HG02870 (cell line): ENCODE measurements around the gene TRPC4.

Experiments
- ATAC-seq: cut with Tn5 transposase; IDR thresholded peaks from one replicate; pipeline ENCODE4 v1.9.1; 2021; ENCODE audit warnings: mild to moderate bottlenecking, moderate library complexity; ENCODE audit not compliant: unreplicated experiment

Gene TRPC4

DNA sequence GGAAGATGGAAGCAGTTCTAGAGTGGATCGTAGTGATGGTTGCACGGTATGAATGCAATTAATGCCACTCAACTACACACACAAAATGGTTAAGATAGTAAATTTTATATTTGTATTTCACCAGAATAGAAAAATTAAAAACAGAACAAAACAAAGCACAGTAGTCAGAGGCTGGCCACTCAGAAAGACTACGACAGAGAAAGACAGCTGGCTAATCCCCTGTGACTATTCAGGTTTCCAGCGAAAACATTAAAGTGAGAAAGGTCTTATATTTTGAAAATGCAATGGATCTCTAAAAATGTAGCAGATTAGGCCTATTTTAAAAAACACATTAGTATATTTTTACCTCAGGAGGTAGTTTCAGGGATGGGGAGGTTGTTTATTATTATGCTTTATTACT, 139.7 kb downstream of the TRPC4 start:
- no peak for ATAC-seq

DNA sequence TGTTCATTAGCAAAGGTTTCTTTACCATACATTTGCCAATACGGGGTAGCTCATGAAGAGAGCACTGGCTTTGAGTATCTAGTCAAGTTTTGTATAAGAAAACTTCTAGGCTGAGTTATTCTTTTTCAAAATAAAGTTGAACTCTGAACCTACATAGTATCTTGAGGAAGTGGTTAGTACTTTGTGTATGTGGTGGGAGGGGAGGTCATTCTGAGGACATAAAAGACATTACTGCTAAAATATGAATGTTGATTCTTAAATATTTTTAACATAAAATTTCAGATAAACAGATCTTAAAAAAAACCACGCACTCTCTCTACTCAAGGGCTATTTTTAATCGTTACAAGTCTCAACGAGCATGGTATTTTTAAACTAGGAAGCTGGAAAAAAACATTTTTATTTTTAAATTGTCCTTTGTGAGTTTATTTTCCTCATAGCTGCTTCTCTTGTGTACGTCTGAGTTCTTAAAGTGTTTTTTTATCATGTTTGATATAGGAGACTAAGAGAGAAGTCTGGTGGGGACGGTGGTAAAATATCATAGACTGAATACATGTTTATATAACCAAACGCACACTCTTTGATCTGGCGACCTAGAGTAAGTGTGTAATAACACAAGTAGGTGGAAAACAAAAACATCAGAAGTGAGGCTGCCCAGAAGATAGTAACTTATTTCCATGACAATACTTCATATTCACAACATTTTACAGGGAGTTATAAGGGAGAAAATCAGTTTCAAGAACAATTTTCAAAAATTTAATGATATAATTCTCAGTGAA, 153.0 kb downstream of the TRPC4 start:
- ATAC-seq, result no peak

DNA sequence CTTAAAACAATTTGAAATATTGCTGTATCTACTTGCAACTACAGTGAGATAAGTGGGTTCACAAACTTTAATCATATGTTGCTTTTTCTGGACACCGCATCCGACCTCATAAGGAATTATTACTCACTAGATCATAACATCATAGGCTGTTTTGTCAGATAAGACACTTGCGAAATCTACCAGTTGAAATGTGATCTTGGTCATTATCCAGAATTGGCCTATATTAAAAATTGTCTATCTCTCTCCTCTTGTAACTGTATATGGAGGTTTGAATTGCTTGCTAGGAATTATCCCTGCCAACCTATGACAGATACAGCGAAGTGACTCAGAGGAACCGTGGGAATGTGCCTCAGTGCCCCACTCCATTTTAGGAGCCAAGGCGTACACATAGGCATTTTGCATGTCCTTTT, 154.0 kb downstream of the TRPC4 start:
- ATAC-seq, result no peak

DNA sequence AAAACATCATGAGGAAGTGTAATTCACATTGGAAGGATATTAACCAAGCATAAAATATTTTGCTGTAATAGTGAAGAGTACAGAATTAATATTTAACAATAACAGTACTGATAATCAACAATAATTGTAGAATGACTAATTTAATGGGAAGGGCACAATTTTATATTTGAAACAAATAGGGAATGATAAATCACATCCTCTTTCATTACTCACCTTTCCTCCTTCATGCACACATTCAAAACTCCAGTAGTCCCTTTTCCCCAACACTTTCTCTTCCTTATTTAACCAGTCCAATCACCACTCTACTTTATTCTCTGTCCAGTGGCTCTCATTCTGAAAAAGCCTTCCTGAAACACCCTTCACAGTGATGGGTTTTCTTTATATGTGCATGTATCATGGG, 160.3 kb downstream of the TRPC4 start:
- ATAC-seq, result no peak

DNA sequence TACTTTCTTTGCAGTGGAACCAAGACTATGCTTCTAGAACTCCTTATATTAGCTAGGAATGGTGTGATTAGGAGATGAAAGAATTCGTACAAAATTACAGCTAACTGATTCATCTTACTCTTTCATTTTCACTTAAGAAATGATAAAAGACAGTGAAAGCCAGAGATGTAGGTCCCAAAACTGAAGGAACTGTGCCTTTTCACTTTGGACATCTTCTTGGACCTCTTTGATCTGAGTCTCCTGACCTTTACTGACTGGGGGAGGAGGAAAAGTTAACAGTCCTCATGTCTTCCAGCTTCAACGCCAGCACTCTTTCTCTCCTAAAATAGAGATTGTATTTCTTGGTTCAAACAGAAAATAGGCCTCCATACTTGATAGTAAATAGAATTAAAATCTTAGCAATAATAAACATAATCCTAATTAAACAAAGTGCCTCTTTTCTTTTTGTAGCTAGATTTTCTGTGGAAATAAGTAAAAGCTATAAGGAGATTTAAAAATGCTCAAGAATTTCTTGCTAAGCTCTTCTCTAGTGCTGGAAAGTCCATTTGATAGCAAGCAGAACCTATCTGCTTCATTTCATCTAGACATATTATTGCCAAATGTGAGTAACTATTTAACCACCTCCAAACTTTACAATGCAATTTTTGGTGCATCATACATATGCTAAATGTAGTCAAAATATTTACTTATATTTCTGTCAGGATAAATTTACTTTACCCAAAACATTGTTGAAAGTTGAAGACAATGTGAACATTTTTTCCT, 161.7 kb downstream of the TRPC4 start:
- no peak for ATAC-seq

DNA sequence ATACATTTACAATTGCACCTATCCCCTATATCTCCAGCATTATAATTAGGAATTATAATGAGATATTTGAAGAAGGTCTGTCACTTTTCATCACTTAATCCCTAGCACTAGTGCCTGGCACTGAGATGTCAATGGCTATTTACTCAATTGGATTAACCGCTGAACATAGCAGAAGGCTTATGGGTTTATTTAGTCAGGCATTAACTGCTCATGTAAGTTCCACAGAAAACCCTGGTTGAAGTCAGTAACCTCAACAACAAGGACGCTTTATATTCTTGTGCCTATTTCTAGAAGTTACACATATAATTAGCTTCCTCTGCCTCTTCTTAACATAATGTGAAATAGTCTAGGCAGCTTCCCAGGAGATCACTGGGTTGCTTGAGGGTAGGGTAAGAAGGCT, 163.5 kb downstream of the TRPC4 start:
- no peak for ATAC-seq

DNA sequence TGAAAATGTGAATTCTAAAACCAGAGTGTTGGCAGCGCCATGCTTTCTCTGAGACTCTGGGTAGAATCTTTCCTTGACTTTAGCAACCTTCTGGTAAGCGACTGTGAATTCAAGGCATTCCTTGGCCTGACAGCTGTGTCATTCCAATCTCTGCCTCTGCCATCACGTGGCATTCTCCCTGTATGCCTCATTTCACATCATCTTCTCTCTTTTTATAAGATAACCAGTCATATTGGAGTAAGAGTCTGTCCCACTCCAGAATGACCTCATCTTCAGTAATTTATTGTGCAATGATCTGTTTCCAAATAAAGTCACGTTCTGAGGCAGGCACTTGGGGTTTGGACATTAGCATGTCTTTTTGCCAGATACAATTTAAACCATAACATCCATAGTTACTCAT, 167.6 kb downstream of the TRPC4 start:
- no peak for ATAC-seq

DNA sequence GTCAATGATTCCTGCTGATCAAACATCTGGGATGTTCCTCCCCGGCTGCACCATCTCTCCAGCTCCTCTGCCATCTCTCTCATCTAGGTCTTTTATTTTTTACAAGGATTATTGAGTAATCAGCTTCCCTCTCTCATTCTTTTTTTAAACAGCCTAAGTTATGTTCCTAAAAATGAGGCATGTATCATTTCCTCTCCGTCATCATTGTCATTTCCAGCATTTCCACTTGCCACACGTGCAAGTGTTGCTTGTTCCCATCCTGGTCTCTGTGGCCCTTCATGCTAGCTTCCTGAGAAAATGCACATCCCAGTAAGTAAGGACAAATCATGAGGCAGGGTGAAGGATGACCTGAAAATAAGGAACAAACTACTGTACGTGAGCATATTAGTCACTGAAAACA, 168.3 kb downstream of the TRPC4 start:
- no peak for ATAC-seq

DNA sequence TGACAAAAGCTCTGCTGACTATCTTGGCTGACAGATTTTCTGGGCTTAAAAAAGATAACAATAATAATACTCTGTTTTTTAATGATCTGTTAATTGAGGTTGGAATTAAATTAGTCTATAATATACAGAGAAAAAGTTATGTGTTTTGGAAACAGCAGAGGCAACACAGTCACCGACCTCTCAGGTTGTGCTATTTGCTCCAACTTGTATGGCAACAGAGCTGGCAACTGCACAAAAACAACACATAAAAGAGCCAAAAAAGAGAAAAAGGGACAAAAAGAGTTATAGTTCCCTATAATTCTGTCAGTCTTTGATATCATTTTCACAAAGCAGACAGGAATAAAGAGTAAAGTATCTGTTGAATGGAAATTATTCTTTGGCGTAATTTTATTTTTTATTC, 168.7 kb downstream of the TRPC4 start:
- ATAC-seq, result no peak

DNA sequence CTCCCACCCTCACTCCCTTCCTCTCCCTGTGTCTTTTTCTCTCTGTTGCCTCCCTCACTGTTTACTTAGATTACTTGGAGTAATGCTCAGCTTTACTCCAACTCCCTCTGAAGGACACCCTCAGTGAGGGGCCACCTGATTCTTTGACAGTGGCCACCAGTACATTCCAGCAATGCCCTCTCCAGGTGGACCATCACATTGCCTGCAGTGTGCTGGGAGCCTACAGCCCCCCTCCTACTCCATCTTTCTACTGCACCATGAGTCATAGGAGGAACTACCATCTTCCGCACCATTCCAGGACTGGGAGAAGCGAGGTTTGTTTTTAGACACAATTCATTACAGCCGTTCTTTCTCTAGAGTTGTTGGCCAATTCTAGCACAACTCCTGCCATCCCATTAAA, 174.4 kb downstream of the TRPC4 start:
- ATAC-seq, result no peak

DNA sequence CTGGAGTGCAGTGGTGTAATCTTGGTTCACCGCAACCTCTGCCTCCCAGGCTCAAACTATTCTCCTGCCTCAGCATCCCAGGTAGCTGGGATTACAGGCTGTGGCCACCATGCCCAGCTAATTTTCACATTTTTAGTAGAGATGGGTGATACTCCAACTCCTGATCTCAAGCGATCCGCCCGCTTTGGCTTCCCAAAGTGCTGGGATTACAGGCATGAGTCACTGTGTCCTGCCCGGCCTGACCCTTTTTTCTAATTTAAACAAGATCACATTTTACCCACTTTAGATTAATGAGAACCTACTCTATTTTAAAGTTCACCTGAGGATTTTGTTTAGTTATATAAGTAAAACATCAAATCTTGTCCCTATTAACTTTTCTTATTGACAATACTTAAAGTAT, 179.2 kb downstream of the TRPC4 start:
- no peak for ATAC-seq

DNA sequence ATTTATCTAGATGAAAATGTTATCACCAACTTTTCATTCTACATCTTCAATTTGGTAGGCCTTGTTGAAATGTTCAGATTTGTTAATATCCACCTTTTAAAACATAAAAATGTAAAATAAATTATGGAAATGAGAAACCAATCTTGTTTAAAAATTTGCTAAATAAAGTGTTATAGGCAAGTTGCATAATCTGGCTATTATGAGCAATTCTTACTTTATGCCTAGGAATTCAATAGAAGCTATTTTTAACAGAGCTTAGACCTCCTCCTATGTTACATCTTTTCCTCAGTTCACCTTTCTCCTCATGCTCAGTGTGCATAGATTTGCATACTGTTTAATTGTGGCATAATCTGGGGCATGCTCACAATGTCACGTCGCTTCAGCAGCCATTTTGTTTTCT, 183.1 kb downstream of the TRPC4 start:
- no peak for ATAC-seq

DNA sequence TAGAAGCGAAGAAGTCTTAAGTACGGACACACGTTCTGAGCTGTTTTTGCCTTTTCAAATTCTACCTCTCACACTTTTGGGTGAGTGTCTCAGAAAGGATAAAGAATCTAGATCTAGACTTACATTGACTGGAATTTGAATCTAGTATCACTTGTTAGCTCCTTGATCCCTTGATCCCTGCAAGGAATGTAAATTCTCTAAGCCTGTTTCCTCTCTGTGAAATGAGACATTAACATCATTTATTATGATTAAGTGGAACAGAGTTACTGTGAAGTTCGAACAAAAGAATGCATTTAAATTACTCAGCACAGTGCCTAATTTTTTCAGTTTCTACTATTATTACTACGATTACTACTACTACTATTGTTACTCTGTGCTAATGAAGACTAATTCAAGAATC, 184.4 kb downstream of the TRPC4 start:
- no peak for ATAC-seq

DNA sequence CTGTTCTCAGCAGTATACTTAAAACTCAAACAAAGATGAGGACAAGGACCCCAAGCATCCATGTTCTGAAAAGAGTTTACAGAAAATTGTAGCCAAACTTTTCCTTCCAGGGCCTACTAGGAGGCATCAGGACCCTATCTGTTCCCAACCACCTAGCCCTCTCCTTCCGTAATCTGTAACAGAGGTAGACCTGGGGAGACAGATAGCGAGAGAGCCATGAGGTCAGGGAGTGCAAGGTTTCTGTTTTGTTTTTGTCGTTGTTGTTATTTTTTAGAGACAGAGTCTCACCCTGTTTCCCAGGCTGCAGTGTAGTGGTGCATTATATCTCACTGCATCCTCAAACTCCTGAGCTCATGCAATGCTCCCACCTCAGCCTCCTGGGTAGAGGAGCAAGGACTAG, 187.1 kb downstream of the TRPC4 start:
- ATAC-seq, result no peak

DNA sequence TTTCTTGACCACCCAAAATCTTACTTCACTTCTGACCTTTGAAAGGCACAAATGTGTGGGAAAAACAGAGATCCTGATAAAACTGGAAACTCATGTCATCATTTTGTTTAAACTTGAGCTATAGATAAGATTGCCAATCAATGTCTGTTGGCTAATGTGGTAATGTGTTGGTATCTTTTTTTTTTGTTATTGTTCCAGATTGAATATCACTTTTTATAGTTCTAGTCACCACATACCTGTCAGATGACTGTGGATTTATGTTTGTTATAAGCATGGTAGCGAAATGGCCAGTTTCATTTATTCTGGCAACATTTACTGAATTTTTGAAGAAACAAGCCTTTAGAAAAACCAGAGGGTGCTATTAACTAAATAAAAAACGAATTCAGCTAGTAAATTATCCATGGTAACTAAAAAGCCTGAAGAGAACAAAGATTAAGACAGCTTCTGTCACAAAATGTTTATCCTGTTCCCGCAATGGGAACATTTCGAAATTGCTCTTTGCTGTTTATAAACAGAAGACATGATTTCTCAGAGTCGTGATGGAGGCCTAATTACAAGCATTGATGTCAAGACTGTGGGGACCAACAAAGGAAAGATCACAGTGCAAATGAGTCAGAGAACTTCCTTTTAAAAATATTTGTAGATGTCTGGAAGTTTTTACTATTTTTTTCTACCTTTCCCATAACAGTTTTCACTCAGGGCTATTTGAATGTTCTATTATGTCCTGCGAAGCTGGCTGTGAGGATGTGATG, 188.1 kb downstream of the TRPC4 start:
- no peak for ATAC-seq

DNA sequence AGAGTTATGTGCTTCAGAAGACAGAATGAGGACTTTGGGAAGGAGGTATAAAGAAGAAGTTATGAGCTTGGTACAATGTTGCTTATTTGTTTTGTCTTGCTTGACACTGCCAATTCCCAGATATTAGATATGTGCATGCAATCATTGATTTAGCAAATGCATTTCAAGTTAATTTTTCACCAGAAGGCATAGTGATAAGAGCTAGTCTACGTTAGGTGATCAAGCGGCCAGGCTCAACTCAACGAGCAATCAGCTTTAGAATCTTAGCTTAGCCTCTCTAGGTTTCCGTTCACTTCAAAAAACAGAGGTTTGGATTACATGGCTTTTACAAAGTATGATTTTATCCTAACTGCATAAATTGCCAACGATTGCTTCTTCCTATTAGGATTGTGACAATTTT, 189.4 kb downstream of the TRPC4 start:
- ATAC-seq, result no peak

DNA sequence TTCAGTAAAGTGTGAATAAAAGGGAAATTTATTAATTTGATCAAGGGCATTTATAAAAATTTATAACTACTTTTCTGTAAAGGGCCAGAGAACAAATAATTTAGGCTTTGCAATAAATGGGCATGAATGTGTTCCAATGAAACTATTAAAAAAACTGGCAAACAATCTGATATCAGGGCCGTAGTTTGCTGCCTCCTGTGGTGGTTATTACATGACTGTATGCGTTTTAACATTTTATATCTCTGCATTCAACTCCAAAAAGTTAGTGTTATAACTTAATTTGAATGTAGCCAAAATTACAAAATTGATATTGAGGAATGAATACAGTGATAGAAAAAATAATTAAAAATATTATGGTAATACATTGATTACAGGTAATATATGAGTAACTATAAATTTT, 190.5 kb downstream of the TRPC4 start:
- no peak for ATAC-seq

DNA sequence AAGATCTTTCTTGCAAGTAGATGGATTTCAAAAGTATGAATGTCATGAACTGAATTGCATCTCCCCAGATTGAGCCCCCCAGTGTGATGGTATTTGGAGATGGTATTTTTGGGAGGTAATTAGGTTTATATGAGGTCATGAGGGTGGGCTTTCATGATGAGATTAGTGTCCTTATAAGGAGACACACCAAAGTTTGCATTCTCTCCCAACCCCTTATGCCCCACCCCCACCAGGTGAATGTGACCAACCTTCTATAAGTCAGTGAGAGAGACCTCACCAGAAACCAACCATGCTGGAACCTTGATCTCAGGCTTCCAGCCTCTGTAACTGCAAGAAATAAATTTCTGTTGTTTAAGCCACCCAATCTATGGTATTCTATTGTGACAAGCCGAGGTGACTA, 199.7 kb downstream of the TRPC4 start:
- ATAC-seq, result no peak

DNA sequence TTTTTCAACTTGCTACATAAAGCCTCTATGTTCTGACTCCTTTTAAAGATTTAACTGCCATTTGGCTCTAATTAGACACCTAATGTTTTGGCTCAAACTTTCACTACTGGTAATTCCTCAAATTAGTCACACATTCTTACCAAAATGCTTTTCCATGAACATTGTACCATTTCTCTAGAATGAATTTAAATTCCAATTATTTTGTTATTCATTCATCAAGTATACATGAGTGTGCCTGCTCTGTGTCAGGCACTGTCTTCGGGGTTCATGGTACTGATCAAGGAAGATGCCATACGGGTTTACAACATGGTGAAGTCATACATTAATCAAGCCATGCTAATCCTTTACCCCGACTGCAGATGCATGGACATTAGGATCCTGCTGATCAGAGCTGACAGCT, 201.9 kb downstream of the TRPC4 start:
- no peak for ATAC-seq

DNA sequence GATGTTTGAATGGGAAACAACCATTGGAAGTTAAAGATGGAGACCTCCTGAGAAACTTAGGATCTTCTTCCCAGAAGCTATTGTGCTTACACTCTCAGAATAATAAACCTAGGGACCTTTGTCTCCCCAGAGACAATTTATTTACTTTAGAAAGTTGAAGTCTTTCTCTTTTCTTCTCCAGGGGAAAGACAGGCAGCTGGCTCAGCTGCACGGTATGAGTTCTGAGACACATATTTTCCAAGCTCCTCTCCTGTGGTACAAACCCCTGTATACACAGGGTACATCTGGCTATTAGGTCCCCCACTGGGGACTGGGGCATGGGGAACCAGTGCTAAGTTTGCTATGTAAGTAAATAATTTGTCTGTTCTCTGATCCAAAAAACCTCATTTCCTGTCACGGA, 203.5 kb downstream of the TRPC4 start:
- ATAC-seq, result no peak

DNA sequence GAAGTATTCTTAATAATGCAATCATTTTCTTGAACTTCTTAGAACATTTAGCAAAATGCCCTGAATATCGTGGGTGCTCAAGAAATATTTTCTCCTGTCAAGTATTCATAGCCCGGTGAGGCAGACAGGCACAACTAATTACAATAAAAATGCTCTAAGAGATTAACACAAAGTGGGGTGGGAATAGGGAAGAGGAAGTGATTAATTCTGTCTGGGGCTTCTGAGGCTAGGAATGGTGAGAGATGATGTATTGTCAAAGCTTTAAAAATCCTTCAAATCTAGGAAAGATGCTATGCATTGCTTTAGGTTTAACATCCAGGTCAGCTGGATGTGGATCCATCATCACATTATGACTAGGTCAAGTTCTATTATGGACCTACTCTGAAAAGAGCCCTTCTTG, 204.2 kb downstream of the TRPC4 start:
- no peak for ATAC-seq

DNA sequence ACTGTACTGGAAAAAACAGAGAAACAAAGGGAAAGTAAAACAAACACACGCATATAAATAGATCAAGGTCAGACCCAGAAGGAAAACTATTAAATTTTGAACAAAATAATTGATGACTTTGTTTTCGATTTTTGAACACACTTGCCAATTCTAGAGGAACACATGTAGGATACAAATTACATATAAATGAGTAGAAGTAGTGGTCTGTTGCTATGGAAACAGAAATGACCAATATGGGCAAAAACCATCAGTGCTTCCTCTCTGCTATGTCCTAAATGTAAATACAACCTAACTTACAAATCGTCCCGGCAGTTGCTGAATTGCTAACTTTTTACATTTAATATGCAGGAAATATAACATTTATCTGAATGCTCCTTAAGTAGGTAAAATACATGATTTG, 205.8 kb downstream of the TRPC4 start:
- no peak for ATAC-seq
